Measurements from ENCODE around the gene CHRM1.

GRCh38 chr11:62948765-62949320 is 27.7 kb upstream of the CHRM1 start:
- TF ChIP-seq CTCF (IDR thresholded peaks at IDR 0.05): no peak
- no peak for TF ChIP-seq EP300 (IDR thresholded peaks at IDR 0.05; ENCODE audit: low read depth)
